ENCODE data around the gene SOHLH1. TPM values are rescaled to one million over a fixed set of nuclear protein-coding genes. Genes with fewer than 3 reads are reported as not detected.
"Not testable (repeated sequence)": the region's sequence is repeated elsewhere in the genome, so short reads cannot be mapped to it uniquely, and the experiment has no call there.

SOHLH1 gene
- total RNA-seq, 2 experiments from 2014 or later, result not detected

GRCh38 chr9:135669616-135670285, 29.5 kb downstream of the SOHLH1 start:
- TF ChIP-seq CTCF (conservative IDR thresholded peaks at IDR 0.05; ENCODE audit: low read length), result no peak
- Histone ChIP-seq H4K20me1 (ENCODE audit: insufficient read depth, low read length) (no peaks in the 10 kb centered on the region), H3K4me1 (ENCODE audit: insufficient read depth, low read length, poor library complexity, severe bottlenecking) (no peaks in the 10 kb centered on the region), H3K9me3 (ENCODE audit: low read length) (no peaks in the 10 kb centered on the region), H3K79me2 (ENCODE audit: insufficient read depth, low read depth, low read length) (no peaks in the 10 kb centered on the region), H3K36me3 (ENCODE audit: insufficient read depth, low read length) (no peaks in the 10 kb centered on the region), H3K9me2 (ENCODE audit: insufficient read depth, low read length) (no peaks in the 10 kb centered on the region), H3K4me3 (ENCODE audit: low read depth, low read length, poor library complexity, severe bottlenecking) (no peak overlapping the region), H3K27ac (ENCODE audit: low read depth, low read length, poor library complexity, severe bottlenecking) (no peak overlapping the region), H2AFZ (ENCODE audit: low read length) (no peak overlapping the region), H3K4me2 (ENCODE audit: low read length) (no peak overlapping the region)
- intact Hi-C loops (cut with micrococcal nuclease; ENCODE audit: unreplicated experiment), result no loop called here
- POLR2A ChIA-PET, result no interaction called here
- no TSS peak for BruUV-seq (replicated peaks)
- no peak for DNase-seq (ENCODE audit: low spot score)
- CTCF ChIA-PET (ENCODE audit: unreplicated experiment), result interaction anchor here (0.6 kb wide), 1 partner anchor 883 kb away, joined by 3 read pairs; no protein-coding TSS in a partner anchor

- intact Hi-C loops (cut with micrococcal nuclease; ENCODE audit: unreplicated experiment); POLR2A ChIA-PET; H3K9me2 ChIP-seq (ENCODE audit: insufficient read depth, low read length); H3K4me2 ChIP-seq (ENCODE audit: low read length); H3K9me3 ChIP-seq (ENCODE audit: low read length); DNase-seq (ENCODE audit: low spot score); H3K36me3 ChIP-seq (ENCODE audit: insufficient read depth, low read length); H3K4me3 ChIP-seq (ENCODE audit: low read depth, low read length, poor library complexity, severe bottlenecking); BruUV-seq (replicated peaks); CTCF ChIA-PET (ENCODE audit: unreplicated experiment); H3K79me2 ChIP-seq (ENCODE audit: insufficient read depth, low read depth, low read length); H3K27ac ChIP-seq (ENCODE audit: low read depth, low read length, poor library complexity, severe bottlenecking); H4K20me1 ChIP-seq (ENCODE audit: insufficient read depth, low read length); H2AFZ ChIP-seq (ENCODE audit: low read length); H3K4me1 ChIP-seq (ENCODE audit: insufficient read depth, low read length, poor library complexity, severe bottlenecking): not testable (repeated sequence)
Measured at GRCh38 chr9:135669018-135669417, 30.3 kb downstream of the SOHLH1 start.

- no peaks in the 10 kb centered on the region for H3K79me2 ChIP-seq (ENCODE audit: insufficient read depth, low read depth, low read length)
- CTCF ChIA-PET (ENCODE audit: unreplicated experiment), result interaction anchor here (0.5 kb wide), 1 partner anchor 58 kb away, joined by 3 read pairs; no protein-coding TSS in a partner anchor
- no peak overlapping the region for H2AFZ ChIP-seq (ENCODE audit: low read length)
- no peak overlapping the region for H3K4me3 ChIP-seq (ENCODE audit: low read depth, low read length, poor library complexity, severe bottlenecking)
- no peaks in the 10 kb centered on the region for H3K9me2 ChIP-seq (ENCODE audit: insufficient read depth, low read length)
- no TSS peak for BruUV-seq (replicated peaks)
- TF ChIP-seq EZH2phosphoT487 (IDR thresholded peaks at IDR 0.05; ENCODE audit: borderline replicate concordance, low read depth, low read length), result no peak
- TF ChIP-seq CTCF (conservative IDR thresholded peaks at IDR 0.05; ENCODE audit: low read length), result no peak
- no peak overlapping the region for H3K4me2 ChIP-seq (ENCODE audit: low read length)
- no peaks in the 10 kb centered on the region for H3K9me3 ChIP-seq (ENCODE audit: low read length)
- no peak for DNase-seq (ENCODE audit: low spot score)
- H3K4me1 ChIP-seq (ENCODE audit: insufficient read depth, low read length, poor library complexity, severe bottlenecking), result no peaks in the 10 kb centered on the region
- no peaks in the 10 kb centered on the region for H4K20me1 ChIP-seq (ENCODE audit: insufficient read depth, low read length)
- H3K27ac ChIP-seq (ENCODE audit: low read depth, low read length, poor library complexity, severe bottlenecking), result no peak overlapping the region
- POLR2A ChIA-PET, result no interaction called here
- intact Hi-C loops (cut with micrococcal nuclease; ENCODE audit: unreplicated experiment), result no loop called here
- H3K36me3 ChIP-seq (ENCODE audit: insufficient read depth, low read length), result no peaks in the 10 kb centered on the region
Measured at GRCh38 chr9:135667463-135668001, 31.7 kb downstream of the SOHLH1 start.
